ENCODE measurements around the gene PPP1R3G. TPM values are rescaled to one million over a fixed set of nuclear protein-coding genes. Genes with fewer than 3 reads are reported as not detected.

The PPP1R3G gene
- total and polyA plus RNA-seq, 8 donors: 0.17 to 1.4 (median 1.0) TPM

GRCh38 chr6:5067305-5067704 is 17.8 kb upstream of the PPP1R3G start:
- TF ChIP-seq, protein P1, sequence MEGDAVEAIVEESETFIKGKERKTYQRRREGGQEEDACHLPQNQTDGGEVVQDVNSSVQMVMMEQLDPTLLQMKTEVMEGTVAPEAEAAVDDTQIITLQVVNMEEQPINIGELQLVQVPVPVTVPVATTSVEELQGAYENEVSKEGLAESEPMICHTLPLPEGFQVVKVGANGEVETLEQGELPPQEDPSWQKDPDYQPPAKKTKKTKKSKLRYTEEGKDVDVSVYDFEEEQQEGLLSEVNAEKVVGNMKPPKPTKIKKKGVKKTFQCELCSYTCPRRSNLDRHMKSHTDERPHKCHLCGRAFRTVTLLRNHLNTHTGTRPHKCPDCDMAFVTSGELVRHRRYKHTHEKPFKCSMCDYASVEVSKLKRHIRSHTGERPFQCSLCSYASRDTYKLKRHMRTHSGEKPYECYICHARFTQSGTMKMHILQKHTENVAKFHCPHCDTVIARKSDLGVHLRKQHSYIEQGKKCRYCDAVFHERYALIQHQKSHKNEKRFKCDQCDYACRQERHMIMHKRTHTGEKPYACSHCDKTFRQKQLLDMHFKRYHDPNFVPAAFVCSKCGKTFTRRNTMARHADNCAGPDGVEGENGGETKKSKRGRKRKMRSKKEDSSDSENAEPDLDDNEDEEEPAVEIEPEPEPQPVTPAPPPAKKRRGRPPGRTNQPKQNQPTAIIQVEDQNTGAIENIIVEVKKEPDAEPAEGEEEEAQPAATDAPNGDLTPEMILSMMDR (IDR thresholded peaks at IDR 0.05): no peak
- intact Hi-C loops (cut with DNase I): no loop called here
- Histone ChIP-seq H3K27ac (no peak overlapping the region), H3K9me3 (peaks cover 0 to 8% of the 10 kb centered on the region in 2 donors), H3K27me3 (no peaks in the 10 kb centered on the region), H3K36me3 (no peaks in the 10 kb centered on the region), H3K4me1 (no peaks in the 10 kb centered on the region), H3K4me3 (no peak overlapping the region)
- no peak for DNase-seq
- no peak for ATAC-seq

- intact Hi-C loops (cut with DNase I): no loop called here
- Histone ChIP-seq H3K9me3 (peaks cover 0 to 8% of the 10 kb centered on the region in 2 donors), H3K4me3 (no peak overlapping the region), H3K4me1 (no peaks in the 10 kb centered on the region), H3K36me3 (no peaks in the 10 kb centered on the region), H3K27ac (no peak overlapping the region), H3K27me3 (no peaks in the 10 kb centered on the region)
- TF ChIP-seq, protein P1 (IDR thresholded peaks at IDR 0.05): no peak
- ATAC-seq (no peak), DNase-seq (no peak)
These were observed 16.9 kb upstream of the PPP1R3G start for GRCh38 chr6:5068153-5068751.

- no peak for ATAC-seq
- intact Hi-C loops (cut with DNase I): no loop called here
These were observed 13.9 kb upstream of the PPP1R3G start for GRCh38 chr6:5071216-5071615.

DNA sequence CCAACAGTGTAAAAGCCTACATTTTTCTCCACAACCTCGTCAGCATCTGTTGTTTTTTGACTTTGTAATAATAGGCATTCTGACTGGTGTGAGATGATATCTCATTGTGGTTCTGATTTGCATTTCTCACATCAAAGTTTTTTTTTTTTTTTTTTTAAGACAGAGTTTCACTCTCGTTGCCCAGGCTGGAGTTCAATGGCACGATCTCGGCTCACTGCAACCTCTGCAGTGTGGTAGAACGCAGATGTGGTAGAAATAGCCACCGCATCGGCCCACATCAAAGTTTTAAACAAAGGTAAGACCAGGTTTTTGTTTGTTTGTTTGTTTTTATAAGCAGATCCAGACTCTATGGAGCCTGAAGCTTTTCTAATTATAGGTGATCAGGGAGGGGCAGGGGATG is 12.7 kb upstream of the PPP1R3G start:
- intact Hi-C loops (cut with DNase I): no loop called here
- no peak overlapping the region for H3K4me3 ChIP-seq
- H3K9me3 ChIP-seq: no peaks in the 10 kb centered on the region
- ATAC-seq: no peak
- no peaks in the 10 kb centered on the region for H3K4me1 ChIP-seq
- no peaks in the 10 kb centered on the region for H3K36me3 ChIP-seq
- no peaks in the 10 kb centered on the region for H3K27me3 ChIP-seq
- no peak for DNase-seq
- TF ChIP-seq, protein P1 (IDR thresholded peaks at IDR 0.05): no peak
- H3K27ac ChIP-seq: no peak overlapping the region

More at GRCh38 chr6:5071216-5071615, 13.9 kb upstream of the PPP1R3G start:
- Histone ChIP-seq H3K27ac (no peak overlapping the region), H3K4me1 (no peaks in the 10 kb centered on the region), H3K36me3 (no peaks in the 10 kb centered on the region), H3K9me3 (peaks cover 0 to 8% of the 10 kb centered on the region in 2 donors), H3K4me3 (no peak overlapping the region), H3K27me3 (no peaks in the 10 kb centered on the region)
- TF ChIP-seq, protein P1 (IDR thresholded peaks at IDR 0.05): no peak
- no peak for DNase-seq

DNA sequence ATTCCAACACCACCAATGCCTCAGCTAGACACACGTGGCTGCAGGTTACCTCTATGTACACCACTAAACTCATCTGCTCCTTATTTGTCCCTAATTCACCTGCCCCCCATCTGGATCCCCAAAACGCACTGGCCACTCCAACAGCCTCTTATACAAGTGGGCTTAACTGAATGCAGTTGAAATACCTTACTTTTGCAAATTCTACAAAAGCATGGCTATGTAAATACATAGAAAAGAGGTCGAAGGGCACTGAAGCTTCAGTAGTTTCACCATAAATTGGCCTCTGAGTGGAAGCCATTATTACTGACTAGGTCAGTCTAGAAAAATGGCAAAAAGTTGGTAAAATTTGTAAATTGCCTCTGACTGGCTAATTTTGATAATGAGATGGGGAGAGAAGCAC is 11.1 kb upstream of the PPP1R3G start:
- intact Hi-C loops (cut with DNase I): no loop called here
- ATAC-seq (no peak), DNase-seq (no peak)
- Histone ChIP-seq H3K9me3 (no peaks in the 10 kb centered on the region), H3K36me3 (no peaks in the 10 kb centered on the region), H3K4me1 (no peaks in the 10 kb centered on the region), H3K4me3 (no peak overlapping the region), H3K27me3 (no peaks in the 10 kb centered on the region), H3K27ac (no peak overlapping the region)
- TF ChIP-seq, protein P1 (IDR thresholded peaks at IDR 0.05): no peak

Measured in left lung (tissue), 10 donors.